Omental fat pad (tissue), 4 donors: ENCODE measurements around the gene FGF8. TPM values are rescaled to one million over a fixed set of nuclear protein-coding genes. Genes with fewer than 3 reads are reported as not detected.
"Not testable (repeated sequence)": the region's sequence is repeated elsewhere in the genome, so short reads cannot be mapped to it uniquely, and the experiment has no call there.

Experiments
- ATAC-seq: fragments of 150-250 bp; one replicate; pipeline ENCODE4 v1.9.1; 2016; ENCODE audit warnings: mild to moderate bottlenecking, moderate library complexity; ENCODE audit not compliant: low FRiP score
- DNase-seq: peaks from one replicate; pipeline ENCODE4 v3.0.0-alpha.2; 2019; ENCODE audit warnings: low spot score
- total RNA-seq, 4 donors: library from RNA; depleted of rRNA; stranded (reverse); fragments of >200 nt; gene quantifications; one replicate each; pipeline ENCODE4 v1.1.0, GENCODE V29; 2016
- TF ChIP-seq, protein P1 (sequence below), 3 donors: fragments of 450-650 bp; IDR thresholded peaks; one replicate each; pipeline ENCODE4 v1.5.1; 2016 to 2017; ENCODE audit warnings: antibody characterized with exemption in 3 of 3, mild to moderate bottlenecking in 3 of 3, moderate library complexity in 2 of 3

FGF8 gene
- total RNA-seq, 4 donors from 2014 or later = 1.0 TPM; not detected in 3

DNA sequence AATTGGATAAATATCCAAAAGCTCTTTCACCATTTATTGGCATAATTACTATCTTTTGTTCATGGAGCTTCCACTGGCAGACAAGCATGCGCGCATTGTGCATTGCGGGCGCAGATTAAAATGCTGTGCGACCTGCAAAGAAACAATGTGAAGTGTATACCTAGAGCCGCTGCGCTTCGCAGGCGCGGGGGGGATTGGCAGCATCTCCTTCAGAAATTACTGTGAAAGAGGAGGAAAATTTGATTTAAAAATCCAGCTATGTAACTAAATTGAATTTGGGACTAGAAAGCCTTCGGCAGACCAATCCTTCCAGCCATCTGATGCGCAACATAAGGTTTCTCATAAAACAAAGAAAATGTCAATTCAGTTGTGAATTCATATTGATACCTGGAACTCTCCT, 17.6 kb upstream of the FGF8 start:
- DNase-seq (no peak), ATAC-seq (no peak)
- TF ChIP-seq, protein P1, sequence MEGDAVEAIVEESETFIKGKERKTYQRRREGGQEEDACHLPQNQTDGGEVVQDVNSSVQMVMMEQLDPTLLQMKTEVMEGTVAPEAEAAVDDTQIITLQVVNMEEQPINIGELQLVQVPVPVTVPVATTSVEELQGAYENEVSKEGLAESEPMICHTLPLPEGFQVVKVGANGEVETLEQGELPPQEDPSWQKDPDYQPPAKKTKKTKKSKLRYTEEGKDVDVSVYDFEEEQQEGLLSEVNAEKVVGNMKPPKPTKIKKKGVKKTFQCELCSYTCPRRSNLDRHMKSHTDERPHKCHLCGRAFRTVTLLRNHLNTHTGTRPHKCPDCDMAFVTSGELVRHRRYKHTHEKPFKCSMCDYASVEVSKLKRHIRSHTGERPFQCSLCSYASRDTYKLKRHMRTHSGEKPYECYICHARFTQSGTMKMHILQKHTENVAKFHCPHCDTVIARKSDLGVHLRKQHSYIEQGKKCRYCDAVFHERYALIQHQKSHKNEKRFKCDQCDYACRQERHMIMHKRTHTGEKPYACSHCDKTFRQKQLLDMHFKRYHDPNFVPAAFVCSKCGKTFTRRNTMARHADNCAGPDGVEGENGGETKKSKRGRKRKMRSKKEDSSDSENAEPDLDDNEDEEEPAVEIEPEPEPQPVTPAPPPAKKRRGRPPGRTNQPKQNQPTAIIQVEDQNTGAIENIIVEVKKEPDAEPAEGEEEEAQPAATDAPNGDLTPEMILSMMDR (IDR thresholded peaks at IDR 0.05) = no peak

GRCh38 chr10:101789686-101790085, 13.8 kb upstream of the FGF8 start:
- no peak for DNase-seq
- TF ChIP-seq, protein P1 (IDR thresholded peaks at IDR 0.05) = no peak
- ATAC-seq = no peak

GRCh38 chr10:101789231-101789630, 13.3 kb upstream of the FGF8 start:
- not testable (repeated sequence) for DNase-seq, ATAC-seq

- TF ChIP-seq, protein P1 (IDR thresholded peaks at IDR 0.05) = no peak
- DNase-seq = no peak
- ATAC-seq = no peak
Measured at GRCh38 chr10:101785801-101786200, 9.9 kb upstream of the FGF8 start.

DNA sequence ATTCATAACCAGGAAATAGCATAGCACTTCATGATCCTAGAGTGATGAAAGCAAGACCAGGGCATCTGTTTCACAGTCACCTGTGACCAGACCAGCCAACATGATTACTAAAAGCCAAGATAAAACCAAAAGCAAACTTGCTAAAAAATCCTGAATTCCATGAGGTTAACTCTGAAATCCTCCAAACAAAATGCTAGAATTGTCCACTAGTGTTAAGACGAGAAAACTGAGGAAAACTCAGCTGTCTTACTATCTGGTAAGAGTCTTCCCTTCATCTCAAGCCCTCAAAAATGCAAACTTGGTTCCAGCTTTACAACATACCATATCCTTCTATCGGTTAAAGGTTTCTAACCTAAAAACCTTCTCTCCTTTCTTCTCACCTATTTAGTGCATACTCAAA, 8.6 kb upstream of the FGF8 start:
- no peak for ATAC-seq
- TF ChIP-seq, protein P1 (IDR thresholded peaks at IDR 0.05) = no peak
- no peak for DNase-seq

DNA sequence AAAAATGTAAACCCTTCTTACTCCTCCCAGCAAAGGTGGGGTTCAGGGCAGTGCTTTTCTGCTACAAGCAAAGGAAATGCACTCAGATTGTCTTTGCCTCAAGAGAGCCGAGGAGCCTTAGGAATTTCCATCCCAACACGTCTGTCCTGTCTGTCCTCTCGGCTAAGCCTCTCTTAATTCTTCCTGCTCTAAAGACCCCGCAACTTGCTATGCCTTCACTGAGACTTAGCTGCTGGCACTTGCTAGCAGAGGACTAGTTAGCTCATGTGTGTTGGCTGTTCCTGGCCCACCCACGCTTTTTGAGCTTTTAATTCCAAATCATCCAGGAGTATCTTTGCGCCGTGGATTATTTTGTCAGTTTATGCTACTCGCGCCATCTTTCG, 7.8 kb upstream of the FGF8 start:
- DNase-seq = no peak
- TF ChIP-seq, protein P1 (IDR thresholded peaks at IDR 0.05) = no peak
- ATAC-seq = no peak

GRCh38 chr10:101782811-101783735, 7.2 kb upstream of the FGF8 start, which contains the start of gene NPM3:
Gene NPM3, minus strand, starts transcription at chr10:101783446. Its CDS starts 56 bp downstream, at chr10:101783390.
- TF ChIP-seq, protein P1 (IDR thresholded peaks at IDR 0.05) = no peak
- peak; percentile 72 for ATAC-seq
- DNase-seq = peak; percentile 66
